IMR-90 (cell line): ENCODE results near the gene COL6A3. TPM values are rescaled to one million over a fixed set of nuclear protein-coding genes. Genes with fewer than 3 reads are reported as not detected.

ENCODE experiments used
- ATAC-seq: fragments of 200-7000 bp; cut with Tn5 transposase; 2 replicates; pipeline ENCODE4 v1.9.1; 2020; ENCODE audit warnings: low read depth, mild to moderate bottlenecking, moderate library complexity
- BruUV-seq: library from RNA; stranded (reverse); fragments of 400-500 nt; replicated peaks from 2 replicates; lab custom pipeline; 2021; lab: Mats Ljungman, UMichigan
- CTCF ChIA-PET: fragments of 300-600 bp; formaldehyde crosslinking; extraction: SDS; loops from one replicate; lab custom pipeline; 2021; ENCODE audit warnings: antibody characterized with exemption; lab: Yijun Ruan, JAX
- POLR2A ChIA-PET: fragments of 300-600 bp; sonication (Branson Sonifier 250); formaldehyde crosslinking; loops from one replicate; lab custom pipeline; 2022; ENCODE audit warnings: antibody characterized with exemption; ENCODE audit not compliant: unreplicated experiment; lab: Charles Lee
- DNase-seq: peaks from one replicate; pipeline ENCODE4 v3.0.0; 2013
- H2AFZ ChIP-seq: replicated peaks from 2 replicates; pipeline ENCODE3; 2013; ENCODE audit warnings: low read length, mild to moderate bottlenecking; ENCODE audit not compliant: poor library complexity
- H2AK5ac ChIP-seq: 2 replicates; pipeline ENCODE4 v1.6.1; 2013; ENCODE audit warnings: low read depth, low read length, inconsistent platforms
- H2AK9ac ChIP-seq: replicated peaks from 2 replicates; pipeline ENCODE3; 2013; ENCODE audit warnings: mild to moderate bottlenecking, low read depth, low read length, moderate library complexity; ENCODE audit not compliant: poor library complexity
- H2BK120ac ChIP-seq: 2 replicates; pipeline ENCODE4 v1.6.1; 2013; ENCODE audit warnings: low read depth, low read length, inconsistent platforms
- H2BK15ac ChIP-seq: 3 replicates; pipeline ENCODE4 v1.6.1; 2013; ENCODE audit warnings: low read depth, low read length, inconsistent platforms
- H2BK20ac ChIP-seq: 2 replicates; pipeline ENCODE4 v1.6.1; 2013; ENCODE audit warnings: low read depth, mild to moderate bottlenecking, inconsistent platforms, low read length, moderate library complexity
- H2BK5ac ChIP-seq: 2 replicates; pipeline ENCODE4 v1.6.1; 2013; ENCODE audit warnings: mild to moderate bottlenecking, low read depth, low read length, inconsistent platforms; ENCODE audit not compliant: poor library complexity, severe bottlenecking
- H3K14ac ChIP-seq: replicated peaks from 2 replicates; pipeline ENCODE4 v1.6.1; 2013; ENCODE audit warnings: low read depth, low read length, inconsistent platforms
- H3K18ac ChIP-seq: 2 replicates; pipeline ENCODE4 v1.6.1; 2013; ENCODE audit warnings: low read depth, low read length, control low read depth
- H3K23ac ChIP-seq: 2 replicates; pipeline ENCODE4 v1.6.1; 2013; ENCODE audit warnings: low read depth, low read length, inconsistent platforms
- H3K27ac ChIP-seq: 2 replicates; pipeline ENCODE4 v1.5.1; 2013; ENCODE audit warnings: mild to moderate bottlenecking, control low read depth, low read length; ENCODE audit not compliant: insufficient read depth
- H3K27me3 ChIP-seq: 2 replicates; pipeline ENCODE4 v1.6.1; 2013; ENCODE audit warnings: low read length; ENCODE audit not compliant: control insufficient read depth, insufficient read depth
- H3K36me3 ChIP-seq: 2 replicates; pipeline ENCODE4 v1.6.1; 2013; ENCODE audit warnings: low read length, mixed read lengths; ENCODE audit not compliant: control insufficient read depth, insufficient read depth
- H3K4ac ChIP-seq: 2 replicates; pipeline ENCODE4 v1.6.1; 2013; ENCODE audit warnings: low read depth, low read length, inconsistent platforms
- H3K4me1 ChIP-seq: 2 replicates; pipeline ENCODE4 v1.6.1; 2013; ENCODE audit warnings: low read length, mixed read lengths; ENCODE audit not compliant: control insufficient read depth, insufficient read depth
- H3K4me2 ChIP-seq: 2 replicates; pipeline ENCODE4 v1.6.1; 2013; ENCODE audit warnings: low read depth, mild to moderate bottlenecking, control low read depth, low read length, moderate library complexity
- H3K4me3 ChIP-seq: 2 replicates; pipeline ENCODE4 v1.5.1; 2013; ENCODE audit warnings: low read depth, mild to moderate bottlenecking, control low read depth, low read length, moderate library complexity; ENCODE audit not compliant: insufficient read depth
- H3K56ac ChIP-seq: 2 replicates; pipeline ENCODE4 v1.6.1; 2013; ENCODE audit warnings: low read length, inconsistent platforms; ENCODE audit not compliant: insufficient read depth; ENCODE audit errors: extremely low read depth
- H3K79me1 ChIP-seq, 2 experiments: 2 replicates each; pipeline ENCODE4 v1.6.1; 2013; ENCODE audit warnings: low read length in 2 of 2, inconsistent platforms in 1 of 2, low read depth in 1 of 2
- H3K9ac ChIP-seq: 2 replicates; pipeline ENCODE4 v1.6.1; 2013; ENCODE audit warnings: low read depth, low read length, control low read depth
- H3K9me1 ChIP-seq: 2 replicates; pipeline ENCODE4 v1.6.1; 2013; ENCODE audit warnings: low read length, inconsistent platforms; ENCODE audit not compliant: insufficient read depth
- H3K9me3 ChIP-seq: 2 replicates; pipeline ENCODE4 v1.6.1; 2013; ENCODE audit warnings: low read length; ENCODE audit not compliant: control insufficient read depth, insufficient read depth
- H4K20me1 ChIP-seq: 2 replicates; pipeline ENCODE4 v1.6.1; 2013; ENCODE audit warnings: low read length, inconsistent platforms; ENCODE audit not compliant: insufficient read depth
- H4K5ac ChIP-seq: 2 replicates; pipeline ENCODE4 v1.6.1; 2013; ENCODE audit warnings: mild to moderate bottlenecking, low read depth, low read length, control low read depth
- H4K8ac ChIP-seq, 2 experiments: 2 replicates each; pipeline ENCODE4 v1.6.1; 2013; ENCODE audit warnings: low read depth in 2 of 2, low read length in 2 of 2, control low read depth in 1 of 2, inconsistent platforms in 1 of 2
- H4K91ac ChIP-seq: 2 replicates; pipeline ENCODE4 v1.6.1; 2013; ENCODE audit warnings: low read depth, low read length, inconsistent platforms; ENCODE audit not compliant: insufficient read depth
- BHLHE40 ChIP-seq: fragments of 150-350 bp; IDR thresholded peaks from 2 replicates; pipeline ENCODE4 v1.6.1; 2016; ENCODE audit warnings: mild to moderate bottlenecking, low read depth, low read length
- MAFK ChIP-seq: IDR thresholded peaks from 2 replicates; pipeline ENCODE4 v1.6.1; 2012; ENCODE audit warnings: low read depth, low read length, improper control_type of control experiment
- WGBS, 2 experiments: methylation state at CpG; one replicate each; pipeline versions ENCODE4 v1.1.5 to v1.1.7; 2013; ENCODE audit warnings: missing lambda C conversion rate in 2 of 2; ENCODE audit not compliant: insufficient read length in 1 of 2; ENCODE audit errors: extremely low coverage in 2 of 2; 5-methylcytosine and 5-hydroxymethylcytosine counted together
- dilution Hi-C: fragments of 300-500 bp; cut with HindIII; formaldehyde crosslinking; loops from one replicate; pipeline ENCODE4 v1.14.3; 2018; ENCODE audit warnings: low sequenced_read_pairs; ENCODE audit not compliant: unreplicated experiment
- in situ Hi-C: fragments of 300-500 bp; cut with MboI; formaldehyde crosslinking; loops from 3 replicates; pipeline ENCODE4 v1.14.3; 2019; ENCODE audit warnings: low sequenced_read_pairs, inconsistent platforms, mixed read lengths
- intact Hi-C: fragments of 100-400 bp; cut with micrococcal nuclease; formaldehyde crosslinking; loops from 2 replicates; pipeline ENCODE4 v1.10.0; 2022
- polyA plus RNA-seq, 3 experiments: library from polyadenylated mRNA; depleted of rRNA; stranded (reverse); fragments of >200 nt; gene quantifications; 2 replicates each; pipeline ENCODE4 v1.2.3, GENCODE V29; 2012; ENCODE audit warnings: low replicate concordance in 1 of 3
- total RNA-seq: library from RNA; depleted of rRNA; stranded (reverse); fragments of >200 nt; gene quantifications from 2 replicates; pipeline ENCODE4 v1.2.3, GENCODE V29; 2012

The COL6A3 gene
- total and polyA plus RNA-seq, 2 of the 4 experiments (the other 2 are of a cell fraction): 964 to 1,855 TPM

DNA sequence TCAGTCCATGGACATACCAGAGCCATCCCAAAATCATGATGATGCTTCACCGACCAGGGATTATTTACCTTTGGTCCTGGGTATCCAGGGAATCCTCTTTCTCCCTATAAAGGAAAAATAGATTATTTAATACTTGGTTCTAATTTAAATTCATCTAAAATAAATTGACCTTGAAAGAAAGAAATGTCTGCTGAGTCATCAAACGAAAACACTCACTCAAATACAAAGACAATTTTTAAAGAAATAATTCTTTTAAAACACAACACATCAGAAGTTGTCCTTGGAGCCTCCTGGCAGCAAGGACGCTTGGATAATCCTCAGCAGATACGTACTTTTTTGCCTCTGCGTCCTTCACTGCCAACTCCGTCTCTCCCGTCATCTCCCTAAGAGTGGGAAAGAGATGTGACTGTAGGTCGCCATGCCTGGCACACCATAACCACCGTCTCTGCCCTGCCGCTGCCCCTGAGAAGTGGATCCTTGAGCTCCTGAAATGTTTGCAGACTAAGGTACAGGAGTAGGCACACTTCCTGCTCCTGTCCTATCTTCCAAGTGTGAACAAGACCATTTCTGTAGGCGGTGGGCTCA lies 65.6 kb downstream of the COL6A3 start:
- no peak overlapping the region for H3K9ac ChIP-seq
- peaks cover 40 to 88% of the 10 kb centered on the region in 2 experiments for H3K79me1 ChIP-seq
- ATAC-seq (no peak), DNase-seq (no peak)
- no peak overlapping the region for H2BK20ac ChIP-seq
- H3K9me3 ChIP-seq: no peaks in the 10 kb centered on the region
- H3K14ac ChIP-seq: peak overlapping the region; percentile 30
- H3K27ac ChIP-seq: peak overlapping the region; percentile 72; the same call in 1 of the 2 replicates
- no peak overlapping the region for H2AK9ac ChIP-seq
- no peak for TF ChIP-seq BHLHE40
- peak; percentile 89 for TF ChIP-seq MAFK
- in situ Hi-C loops: no loop called here
- ChIA-PET POLR2A (no interaction called here), CTCF (interaction anchor here (0.6 kb wide), 1 partner anchor 37 kb away, joined by 3 read pairs; no protein-coding TSS in a partner anchor)
- no peak overlapping the region for H3K4me2 ChIP-seq
- H2AFZ ChIP-seq: no peak overlapping the region
- peak overlapping the region; percentile 22; the same call in 1 of the 2 replicates for H3K18ac ChIP-seq
- no peak overlapping the region for H3K23ac ChIP-seq
- H3K56ac ChIP-seq: no peak overlapping the region
- dilution Hi-C loops: no loop called here
- H3K4me1 ChIP-seq: peaks cover 7% of the 10 kb centered on the region; the same call in 1 of the 2 replicates
- H2BK5ac ChIP-seq: peak overlapping the region; percentile 23
- H4K91ac ChIP-seq: peak overlapping the region; percentile 16; the same call in 1 of the 2 replicates
- H4K5ac ChIP-seq: peak overlapping the region; percentile 33; the same call in 1 of the 2 replicates
- no peak overlapping the region for H3K4me3 ChIP-seq
- peaks cover 37% of the 10 kb centered on the region for H3K9me1 ChIP-seq
- peak overlapping the region; percentile 0; the same call in 1 of the 2 replicates for H3K4ac ChIP-seq
- H4K20me1 ChIP-seq: no peaks in the 10 kb centered on the region; the same call in none of the 2 replicates
- no peak overlapping the region for H2BK120ac ChIP-seq
- peak overlapping the region in 1 of 2 experiments; percentile 23; a peak in 2 of 4 replicates for H4K8ac ChIP-seq
- 95% methylated on average over 5 of the region's 11 CpGs; no CpG with 5 or more reads in 1 of the 2 experiments for WGBS, 2 experiments
- intact Hi-C loops: no loop called here
- BruUV-seq: no TSS peak
- no peaks in the 10 kb centered on the region for H3K27me3 ChIP-seq
- no peak overlapping the region; the same call in 2 of the 3 replicates for H2BK15ac ChIP-seq
- peak overlapping the region; percentile 63; the same call in 1 of the 2 replicates for H2AK5ac ChIP-seq
- H3K36me3 ChIP-seq: peaks cover 87% of the 10 kb centered on the region
